HG03442 (cell line): ENCODE results near the gene RRH.
"Not testable (repeated sequence)": the region's sequence is repeated elsewhere in the genome, so short reads cannot be mapped to it uniquely, and the experiment has no call there.

Experiments
- ATAC-seq: cut with Tn5 transposase; IDR thresholded peaks from one replicate; pipeline ENCODE4 v1.9.1; 2021; ENCODE audit warnings: mild to moderate bottlenecking, moderate library complexity; ENCODE audit not compliant: unreplicated experiment

RRH gene

GRCh38 chr4:109827672-109828071 lies at the start of gene RRH:
Gene RRH, plus strand, starts transcription at chr4:109827972. Its CDS starts 56 bp downstream, at chr4:109828028.
- no peak for ATAC-seq

- ATAC-seq: not testable (repeated sequence)
These were observed 45.7 kb upstream of the RRH start for GRCh38 chr4:109782092-109782491.

- no peak for ATAC-seq
These were observed 40.9 kb upstream of the RRH start for GRCh38 chr4:109786846-109787245.

- ATAC-seq: no peak
These were observed 40.0 kb upstream of the RRH start for GRCh38 chr4:109787807-109788206.

- ATAC-seq: no peak
These were observed 32.7 kb upstream of the RRH start for GRCh38 chr4:109795059-109795458.

GRCh38 chr4:109798866-109799265 lies 28.9 kb upstream of the RRH start:
- ATAC-seq: no peak

- no peak for ATAC-seq
These were observed 26.5 kb upstream of the RRH start for GRCh38 chr4:109801099-109801789.

- ATAC-seq: no peak
These were observed 25.9 kb upstream of the RRH start, which contains the start of gene CFI for GRCh38 chr4:109801895-109802319. Gene CFI, minus strand, starts transcription at chr4:109801999. Its CDS starts 28 bp downstream, at chr4:109801971.

GRCh38 chr4:109803924-109804571 lies 23.7 kb upstream of the RRH start:
- ATAC-seq: peak; percentile 76

GRCh38 chr4:109809655-109810054 lies 18.1 kb upstream of the RRH start:
- no peak for ATAC-seq

- ATAC-seq: no peak
These were observed 17.0 kb upstream of the RRH start for GRCh38 chr4:109810552-109811387.

GRCh38 chr4:109811707-109812106 lies 16.1 kb upstream of the RRH start:
- no peak for ATAC-seq

GRCh38 chr4:109815151-109816081 lies 12.4 kb upstream of the RRH start, which contains the start of gene GAR1:
Gene GAR1, plus strand, starts transcription at chr4:109815762. Its CDS starts 403 bp downstream, at chr4:109816165.
- peak; percentile 99 for ATAC-seq

GRCh38 chr4:109816082-109816442 lies 11.7 kb upstream of the RRH start:
- ATAC-seq: no peak

- no peak for ATAC-seq
These were observed 10.9 kb upstream of the RRH start for GRCh38 chr4:109816894-109817293.

- no peak for ATAC-seq
These were observed 9.5 kb upstream of the RRH start for GRCh38 chr4:109818268-109818667.

GRCh38 chr4:109820563-109820962 lies 7.2 kb upstream of the RRH start:
- ATAC-seq: no peak

GRCh38 chr4:109821185-109821584 lies 6.6 kb upstream of the RRH start:
- ATAC-seq: no peak

- ATAC-seq: peak; percentile 61
These were observed 1.1 kb upstream of the RRH start for GRCh38 chr4:109826719-109827118.

GRCh38 chr4:109833756-109834155 lies 6.0 kb downstream of the RRH start:
- no peak for ATAC-seq
